HG03469 (cell line): ENCODE results near the gene TSHR.
"Not testable (repeated sequence)": the region's sequence is repeated elsewhere in the genome, so short reads cannot be mapped to it uniquely, and the experiment has no call there.

Experiments
- ATAC-seq: cut with Tn5 transposase; IDR thresholded peaks from one replicate; pipeline ENCODE4 v1.9.1; 2021; ENCODE audit warnings: mild to moderate bottlenecking, moderate library complexity, moderate number of reproducible peaks; ENCODE audit not compliant: unreplicated experiment

Gene TSHR

GRCh38 chr14:81062816-81063215 is 107.4 kb downstream of the TSHR start:
- ATAC-seq = no peak

GRCh38 chr14:81066672-81067071 is 111.3 kb downstream of the TSHR start:
- ATAC-seq = no peak

GRCh38 chr14:81067156-81067555 is 111.7 kb downstream of the TSHR start:
- no peak for ATAC-seq

GRCh38 chr14:81068176-81068782 is 112.9 kb downstream of the TSHR start:
- no peak for ATAC-seq

GRCh38 chr14:81070511-81070910 is 115.1 kb downstream of the TSHR start:
- no peak for ATAC-seq

GRCh38 chr14:81085596-81085995 is 130.2 kb downstream of the TSHR start:
- no peak for ATAC-seq

- ATAC-seq = no peak
Measured at GRCh38 chr14:81087230-81087629, 131.8 kb downstream of the TSHR start.

- no peak for ATAC-seq
Measured at GRCh38 chr14:81091139-81091538, 135.7 kb downstream of the TSHR start.

GRCh38 chr14:81091660-81092059 is 136.2 kb downstream of the TSHR start:
- ATAC-seq = no peak

GRCh38 chr14:81093651-81094050 is 138.2 kb downstream of the TSHR start:
- no peak for ATAC-seq

- no peak for ATAC-seq
Measured at GRCh38 chr14:81095539-81095938, 140.1 kb downstream of the TSHR start.

- no peak for ATAC-seq
Measured at GRCh38 chr14:81096656-81097055, 141.2 kb downstream of the TSHR start.

GRCh38 chr14:81102217-81102616 is 146.8 kb downstream of the TSHR start:
- ATAC-seq = no peak

GRCh38 chr14:81103443-81103842 is 148.0 kb downstream of the TSHR start:
- ATAC-seq = no peak

GRCh38 chr14:81105378-81105777 is 150.0 kb downstream of the TSHR start:
- no peak for ATAC-seq

GRCh38 chr14:81105961-81106360 is 150.5 kb downstream of the TSHR start:
- ATAC-seq = no peak

- no peak for ATAC-seq
Measured at GRCh38 chr14:81110186-81110585, 154.8 kb downstream of the TSHR start.

GRCh38 chr14:81113176-81113575 is 157.8 kb downstream of the TSHR start:
- ATAC-seq = no peak

- not testable (repeated sequence) for ATAC-seq
Measured at GRCh38 chr14:81113945-81114820, 158.8 kb downstream of the TSHR start.

- ATAC-seq = no peak
Measured at GRCh38 chr14:81120501-81120900, 165.1 kb downstream of the TSHR start.

GRCh38 chr14:81122326-81122725 is 166.9 kb downstream of the TSHR start:
- ATAC-seq = peak; percentile 100

- no peak for ATAC-seq
Measured at GRCh38 chr14:81123811-81124210, 168.4 kb downstream of the TSHR start.
